HG03378 (cell line): ENCODE data around the gene MYBPC1.
"Not testable (repeated sequence)": the region's sequence is repeated elsewhere in the genome, so short reads cannot be mapped to it uniquely, and the experiment has no call there.

ENCODE experiments used
- ATAC-seq: cut with Tn5 transposase; IDR thresholded peaks from one replicate; pipeline ENCODE4 v1.9.1; 2021; ENCODE audit warnings: mild to moderate bottlenecking, moderate library complexity; ENCODE audit not compliant: unreplicated experiment

The MYBPC1 gene

DNA sequence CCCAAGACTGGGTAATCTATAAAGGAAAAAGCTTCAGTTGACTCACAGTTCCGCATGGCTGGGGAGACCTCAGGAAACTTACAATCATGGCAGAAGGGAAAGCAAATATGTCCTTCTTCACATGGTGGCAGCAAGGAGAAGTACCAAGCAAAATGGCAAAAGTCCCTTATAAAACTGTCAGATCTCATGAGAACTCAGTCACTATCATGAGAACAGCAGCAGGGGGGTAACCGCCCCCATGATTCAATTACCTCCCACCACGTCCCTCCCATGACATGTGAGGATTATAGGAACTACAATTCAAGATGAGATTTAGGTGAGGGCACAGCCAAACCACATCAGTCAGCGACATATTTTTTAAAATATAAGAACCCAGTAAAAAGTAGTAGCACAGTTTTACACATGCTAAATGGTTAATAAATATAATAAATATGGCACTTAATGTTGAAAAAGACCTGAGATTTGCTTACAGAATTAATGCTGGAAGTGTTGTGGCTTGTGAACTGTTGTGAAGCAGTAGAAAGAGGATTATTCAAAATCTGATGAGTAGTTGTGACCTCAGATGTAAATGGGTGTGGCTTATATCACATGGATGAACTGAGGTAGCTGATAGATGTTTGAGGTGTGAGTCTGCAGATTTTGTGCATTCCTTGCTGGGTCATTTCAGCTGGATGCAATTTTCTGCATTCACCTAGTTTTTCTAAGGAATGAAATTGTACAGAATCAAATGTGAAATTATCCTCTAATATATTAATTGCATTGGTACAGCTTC, 55.8 kb downstream of the MYBPC1 start:
- ATAC-seq = no peak

DNA sequence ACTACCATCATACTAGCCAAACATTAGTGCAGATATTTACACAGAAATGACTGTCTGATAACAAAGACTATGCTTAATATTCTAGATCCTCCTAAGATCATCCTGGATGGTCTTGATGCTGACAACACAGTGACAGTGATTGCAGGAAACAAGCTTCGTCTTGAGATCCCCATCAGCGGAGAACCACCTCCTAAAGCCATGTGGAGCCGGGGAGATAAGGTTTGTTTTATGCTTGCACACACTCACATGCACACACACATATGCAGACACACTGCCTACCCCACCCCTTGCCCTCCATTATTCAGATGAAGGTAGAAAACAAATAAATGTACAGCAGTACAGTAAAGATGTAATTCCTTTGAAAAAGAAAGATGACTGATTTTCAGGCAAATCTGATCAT, 58.3 kb downstream of the MYBPC1 start:
- ATAC-seq = no peak

- ATAC-seq = no peak
These were observed 58.7 kb downstream of the MYBPC1 start for GRCh38 chr12:101653503-101653902.

GRCh38 chr12:101654442-101654841, 59.7 kb downstream of the MYBPC1 start:
- ATAC-seq = no peak

- no peak for ATAC-seq
These were observed 60.6 kb downstream of the MYBPC1 start for GRCh38 chr12:101655393-101655792.

DNA sequence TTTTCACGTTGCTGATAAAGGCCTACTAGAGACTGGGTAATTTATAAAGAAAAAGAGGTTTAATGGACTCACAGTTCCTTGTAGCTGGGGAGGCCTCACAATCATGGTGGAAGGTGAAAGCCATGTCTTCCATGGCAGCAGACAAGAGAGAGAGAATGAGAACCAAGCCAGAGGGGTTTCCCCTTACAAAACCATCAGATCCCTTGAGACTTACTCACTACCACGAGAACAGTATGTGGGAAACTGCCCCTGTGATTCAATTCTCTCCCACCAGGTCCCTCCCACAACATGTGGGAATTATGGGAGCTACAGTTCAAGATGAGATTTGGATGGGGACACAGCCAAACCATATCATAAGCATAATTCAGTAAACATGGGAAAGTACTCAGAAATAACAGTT, 65.9 kb downstream of the MYBPC1 start:
- not testable (repeated sequence) for ATAC-seq

GRCh38 chr12:101663298-101663697, 68.5 kb downstream of the MYBPC1 start:
- ATAC-seq = no peak

DNA sequence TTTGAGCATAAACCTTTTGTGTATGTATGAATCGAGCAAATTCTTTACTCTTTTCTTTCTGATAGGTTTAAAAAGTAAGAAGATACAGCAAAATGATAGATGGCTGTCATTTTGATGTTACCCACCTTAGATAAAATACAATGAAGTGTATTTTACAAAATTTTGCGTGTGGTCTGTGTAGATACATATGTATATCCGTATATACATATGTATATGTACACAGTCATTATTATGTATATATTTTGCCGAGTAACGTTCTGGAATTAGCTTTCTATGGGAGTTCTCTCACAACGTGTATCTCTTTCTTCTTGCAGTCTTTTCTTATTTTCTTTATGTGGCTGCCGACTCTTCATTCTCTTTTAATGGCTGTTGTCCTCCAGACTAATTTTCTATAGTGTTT, 70.2 kb downstream of the MYBPC1 start:
- ATAC-seq = no peak

- no peak for ATAC-seq
These were observed 71.4 kb downstream of the MYBPC1 start for GRCh38 chr12:101666052-101666728.

DNA sequence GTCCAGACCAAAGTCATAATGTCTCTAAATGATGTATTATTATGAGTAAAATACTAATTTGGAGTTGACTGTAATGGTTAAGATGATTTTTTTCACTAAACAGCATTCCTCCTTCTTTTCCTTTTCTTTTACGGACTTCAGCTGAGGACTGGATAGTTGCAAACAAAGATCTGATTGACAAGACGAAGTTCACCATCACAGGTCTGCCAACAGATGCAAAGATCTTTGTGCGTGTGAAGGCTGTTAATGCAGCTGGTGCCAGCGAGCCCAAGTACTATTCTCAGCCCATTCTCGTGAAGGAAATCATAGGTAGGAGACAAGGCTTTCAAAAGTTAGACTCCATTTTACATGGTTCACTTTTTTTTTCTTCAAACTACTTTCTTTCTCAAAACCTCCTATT, 72.8 kb downstream of the MYBPC1 start:
- no peak for ATAC-seq

DNA sequence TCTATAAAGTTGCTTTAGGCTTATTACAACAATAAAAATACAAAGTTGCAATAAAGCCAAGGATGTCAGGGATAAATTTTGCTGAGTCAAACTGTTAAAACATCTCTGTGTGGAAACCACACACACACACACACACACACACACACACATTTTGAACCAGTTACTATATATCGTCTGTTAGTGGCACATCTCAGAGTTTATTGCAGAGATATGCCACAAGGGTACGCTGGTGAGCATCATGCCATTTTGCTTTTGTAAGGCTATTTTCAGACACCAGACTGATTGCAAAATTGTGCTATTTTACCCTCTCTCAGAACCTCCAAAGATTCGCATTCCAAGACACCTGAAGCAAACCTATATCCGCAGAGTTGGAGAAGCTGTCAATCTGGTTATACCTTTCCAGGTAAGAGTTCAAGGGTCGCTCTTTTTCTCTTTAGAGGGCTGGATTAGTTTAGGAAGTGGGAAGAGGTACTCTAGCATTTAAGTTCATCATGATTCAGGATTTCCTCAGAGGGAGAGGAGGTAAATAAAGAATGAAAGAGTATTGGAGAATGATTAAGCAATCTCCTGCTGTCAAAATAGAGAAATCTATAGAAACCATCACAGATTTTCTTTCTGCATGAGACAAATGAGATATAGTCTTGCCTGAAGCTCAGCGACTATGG, 75.4 kb downstream of the MYBPC1 start:
- no peak for ATAC-seq

DNA sequence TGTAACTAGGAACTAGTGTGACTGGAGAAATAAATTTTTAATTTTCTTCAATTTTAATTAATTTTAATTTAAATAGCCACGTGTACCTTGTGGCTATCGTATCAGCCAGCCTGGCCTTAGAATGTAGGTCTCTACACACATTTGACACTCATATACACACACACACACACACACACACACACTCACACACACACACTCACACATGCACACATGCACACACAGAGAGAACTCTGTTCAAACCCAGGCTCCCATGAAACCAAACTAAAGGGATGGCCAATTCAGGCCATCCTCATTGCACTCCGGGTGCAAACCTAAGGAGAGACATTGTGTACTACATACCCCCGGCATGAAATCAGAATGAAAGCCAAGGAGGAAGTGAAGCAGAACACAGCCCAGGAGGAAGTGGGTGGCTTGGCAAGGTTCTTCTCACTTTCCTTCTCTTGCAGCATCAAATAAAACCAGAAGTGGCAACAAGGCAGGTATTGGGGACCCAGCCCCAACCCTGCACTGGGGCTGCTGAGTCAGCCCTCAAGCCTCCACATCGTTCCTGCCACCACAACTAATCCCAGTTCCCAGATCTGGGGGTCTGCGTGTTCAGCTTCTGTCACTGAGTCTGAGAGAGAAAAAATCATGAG, 76.5 kb downstream of the MYBPC1 start:
- peak; percentile 91 for ATAC-seq

GRCh38 chr12:101671833-101672232, 77.1 kb downstream of the MYBPC1 start:
- ATAC-seq = no peak

GRCh38 chr12:101675555-101675954, 80.8 kb downstream of the MYBPC1 start:
- ATAC-seq = no peak

DNA sequence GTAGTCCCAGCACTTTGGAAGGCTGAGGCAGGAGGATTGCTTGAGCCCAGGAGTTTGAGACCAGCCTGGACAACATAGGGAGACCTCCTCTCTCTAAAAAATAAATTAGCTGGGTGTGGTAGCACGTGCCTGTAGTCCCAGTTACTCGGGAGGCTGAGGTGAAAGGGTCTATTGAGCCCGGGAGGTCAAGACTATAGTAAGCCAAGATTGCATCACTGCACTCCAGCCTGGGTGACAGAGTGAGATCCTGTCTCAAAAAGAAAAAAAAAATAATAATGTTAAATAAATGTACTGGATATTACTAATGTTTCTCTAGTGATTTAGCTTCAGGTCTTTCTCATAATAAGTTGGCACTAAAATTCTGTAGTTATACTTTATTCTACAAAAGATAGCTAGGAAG, 81.7 kb downstream of the MYBPC1 start:
- ATAC-seq = not testable (repeated sequence)

GRCh38 chr12:101678081-101678480, 83.3 kb downstream of the MYBPC1 start:
- ATAC-seq = no peak

- no peak for ATAC-seq
These were observed 85.5 kb downstream of the MYBPC1 start for GRCh38 chr12:101680240-101680639.

DNA sequence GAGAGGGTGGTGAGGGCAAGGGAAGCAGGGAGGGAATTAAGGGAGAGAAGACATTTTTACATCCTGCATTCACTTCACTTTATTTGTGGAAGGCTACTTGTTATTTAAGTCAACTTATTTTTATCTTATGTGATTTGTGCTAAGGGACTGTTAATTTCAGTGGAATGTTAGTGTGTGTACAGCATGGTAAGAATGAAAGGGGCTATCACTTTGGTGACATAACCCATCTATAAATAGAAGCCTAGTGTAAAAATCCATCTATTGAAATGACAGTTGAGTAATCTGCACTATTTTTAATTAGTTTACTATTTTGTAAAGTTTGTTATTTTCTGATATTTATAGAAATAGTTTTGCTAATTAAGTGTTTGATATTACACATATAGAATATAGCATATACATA, 85.9 kb downstream of the MYBPC1 start:
- ATAC-seq = no peak

- ATAC-seq = not testable (repeated sequence)
These were observed 86.9 kb downstream of the MYBPC1 start for GRCh38 chr12:101681627-101682026.

DNA sequence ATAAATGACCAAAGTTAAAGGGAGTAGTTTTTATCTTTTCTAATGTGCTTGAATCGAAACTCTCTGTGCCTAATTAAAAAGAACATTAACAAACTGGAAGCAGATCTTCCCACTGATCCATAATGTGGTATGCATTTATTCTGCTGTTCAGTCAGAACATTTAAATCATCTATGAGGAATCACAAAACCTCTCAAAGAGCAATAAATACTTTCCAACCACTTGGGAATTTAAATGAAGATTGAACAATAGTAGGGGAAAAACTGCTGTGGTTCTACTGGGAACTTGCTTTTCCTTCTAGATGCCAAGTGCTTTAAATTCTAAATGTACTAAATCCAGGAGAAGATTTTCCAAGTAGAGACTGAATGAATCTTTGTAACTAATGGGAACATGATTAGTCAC, 90.3 kb downstream of the MYBPC1 start:
- no peak for ATAC-seq

GRCh38 chr12:101686176-101686575, 91.4 kb downstream of the MYBPC1 start:
- no peak for ATAC-seq
